ENCODE measurements around the gene PDCD10. TPM values are rescaled to one million over a fixed set of nuclear protein-coding genes. Genes with fewer than 3 reads are reported as not detected.

PDCD10 gene
- total and polyA plus RNA-seq, 8 donors: 45.0 to 65.7 (median 58.0) TPM

DNA sequence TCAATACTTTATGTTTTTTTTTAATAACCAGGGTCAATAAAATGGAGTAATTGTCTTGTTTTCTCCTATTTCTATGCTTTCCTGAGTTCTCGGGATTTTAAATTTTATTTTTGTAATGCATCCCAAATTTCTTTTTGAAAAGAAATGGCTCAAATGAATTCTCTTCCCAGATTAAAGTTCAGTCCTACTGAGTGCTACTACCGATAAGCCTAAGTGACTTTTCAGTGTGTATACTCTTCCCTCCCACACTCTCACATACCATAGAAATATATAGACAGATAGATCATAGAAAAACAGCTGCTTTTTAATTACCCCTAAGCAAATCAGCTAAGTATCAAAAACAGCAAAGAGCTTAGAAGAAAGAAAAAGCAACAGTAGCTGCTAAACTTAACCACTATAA, 2.3 kb upstream of the PDCD10 start:
- H3K36me3 ChIP-seq: no peaks in the 10 kb centered on the region
- H3K4me3 ChIP-seq: no peak overlapping the region
- DNase-seq (no peak), ATAC-seq (no peak)
- H3K9me3 ChIP-seq: no peaks in the 10 kb centered on the region
- intact Hi-C loops (cut with DNase I): no loop called here
- no peak overlapping the region for H3K27ac ChIP-seq
- TF ChIP-seq, protein P1, sequence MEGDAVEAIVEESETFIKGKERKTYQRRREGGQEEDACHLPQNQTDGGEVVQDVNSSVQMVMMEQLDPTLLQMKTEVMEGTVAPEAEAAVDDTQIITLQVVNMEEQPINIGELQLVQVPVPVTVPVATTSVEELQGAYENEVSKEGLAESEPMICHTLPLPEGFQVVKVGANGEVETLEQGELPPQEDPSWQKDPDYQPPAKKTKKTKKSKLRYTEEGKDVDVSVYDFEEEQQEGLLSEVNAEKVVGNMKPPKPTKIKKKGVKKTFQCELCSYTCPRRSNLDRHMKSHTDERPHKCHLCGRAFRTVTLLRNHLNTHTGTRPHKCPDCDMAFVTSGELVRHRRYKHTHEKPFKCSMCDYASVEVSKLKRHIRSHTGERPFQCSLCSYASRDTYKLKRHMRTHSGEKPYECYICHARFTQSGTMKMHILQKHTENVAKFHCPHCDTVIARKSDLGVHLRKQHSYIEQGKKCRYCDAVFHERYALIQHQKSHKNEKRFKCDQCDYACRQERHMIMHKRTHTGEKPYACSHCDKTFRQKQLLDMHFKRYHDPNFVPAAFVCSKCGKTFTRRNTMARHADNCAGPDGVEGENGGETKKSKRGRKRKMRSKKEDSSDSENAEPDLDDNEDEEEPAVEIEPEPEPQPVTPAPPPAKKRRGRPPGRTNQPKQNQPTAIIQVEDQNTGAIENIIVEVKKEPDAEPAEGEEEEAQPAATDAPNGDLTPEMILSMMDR (IDR thresholded peaks at IDR 0.05): no peak
- H3K27me3 ChIP-seq: no peaks in the 10 kb centered on the region
- H3K4me1 ChIP-seq: peaks cover 0 to 33% of the 10 kb centered on the region in 2 donors

DNA sequence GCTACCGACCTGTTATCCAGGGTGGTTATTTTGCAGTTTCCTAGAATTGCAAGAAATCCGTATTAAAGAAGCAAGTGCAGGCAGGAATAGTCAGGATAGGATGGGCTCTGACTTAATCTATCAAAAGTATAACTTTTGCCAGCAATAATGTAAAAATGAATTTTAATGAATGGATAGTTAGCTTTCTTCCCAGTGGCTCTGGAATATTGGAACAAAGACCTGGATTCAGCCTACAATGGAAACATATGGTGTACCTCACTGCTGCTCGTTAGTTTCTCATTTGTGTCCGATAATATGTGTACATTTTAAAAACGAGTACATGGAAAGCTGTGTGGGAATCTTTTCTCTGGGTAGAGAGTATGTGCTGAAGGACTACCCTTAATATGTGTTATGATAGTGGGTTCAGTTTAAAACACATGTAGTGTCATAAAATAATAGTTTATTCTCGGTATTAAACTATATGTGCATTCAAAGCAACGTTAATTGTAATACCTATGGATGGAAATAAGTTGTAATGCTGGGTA, 1.6 kb upstream of the PDCD10 start:
- intact Hi-C loops (cut with DNase I): no loop called here
- H3K36me3 ChIP-seq: no peaks in the 10 kb centered on the region
- H3K27ac ChIP-seq: peak overlapping the region in 1 of 2 donors; percentile 27
- H3K4me1 ChIP-seq: peaks cover 0 to 39% of the 10 kb centered on the region in 2 donors
- DNase-seq (no peak), ATAC-seq (no peak)
- TF ChIP-seq, protein P1 (IDR thresholded peaks at IDR 0.05): no peak
- peak overlapping the region; percentile 98 for H3K4me3 ChIP-seq
- no peaks in the 10 kb centered on the region for H3K27me3 ChIP-seq
- no peaks in the 10 kb centered on the region for H3K9me3 ChIP-seq

DNA sequence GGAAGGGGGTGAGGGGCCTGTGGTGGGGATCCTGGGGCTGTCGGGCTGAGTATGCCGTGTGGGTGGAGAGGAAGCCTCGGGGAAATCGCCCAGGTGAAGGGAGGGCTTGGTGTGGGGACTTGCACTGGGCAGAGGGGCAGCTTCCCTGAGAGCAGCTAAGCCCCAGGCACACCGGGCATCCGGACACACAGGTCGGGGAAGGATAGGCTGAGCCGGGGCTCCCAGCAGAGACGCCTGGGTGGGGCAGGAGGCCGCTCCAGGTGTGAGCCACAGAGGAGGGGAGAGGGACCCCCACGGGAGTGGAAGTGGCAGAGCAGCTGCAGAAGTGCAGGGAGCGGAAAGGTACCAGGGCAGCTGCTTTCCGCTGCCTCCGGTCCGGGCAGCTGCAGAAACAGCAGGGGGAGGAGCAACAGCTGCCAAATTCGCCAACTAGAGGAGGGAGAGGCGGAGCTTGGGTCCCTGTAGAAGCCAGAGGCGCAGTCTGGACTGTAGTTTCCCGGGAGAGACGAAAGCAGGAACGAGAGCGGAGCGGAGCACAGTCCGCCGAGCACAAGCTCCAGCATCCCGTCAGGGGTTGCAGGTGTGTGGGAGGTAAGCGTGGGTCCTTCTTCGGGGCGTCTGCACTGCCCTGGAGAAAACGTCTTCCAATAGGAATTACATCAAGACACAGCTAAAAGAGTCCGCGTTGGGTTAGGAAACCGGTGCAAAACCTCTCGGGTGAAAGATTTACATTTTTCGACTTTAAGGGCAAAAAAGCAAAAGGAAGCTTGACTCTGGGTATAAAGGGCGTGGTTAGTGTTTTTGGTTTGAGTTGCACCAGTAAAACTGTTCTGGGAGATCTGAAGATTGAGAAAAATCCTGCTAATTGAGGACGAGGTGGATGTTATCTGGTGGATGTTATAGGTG, 794 bp upstream of the PDCD10 start, which contains the start of gene SERPINI1:
Gene SERPINI1 (plus strand): TSS at position 489 of the 906 bp plus-strand sequence. CDS start 53,408 bp downstream, outside the sequence.
- TF ChIP-seq, protein P1 (IDR thresholded peaks at IDR 0.05): no peak
- H3K36me3 ChIP-seq: no peaks in the 10 kb centered on the region
- H3K4me1 ChIP-seq: peaks cover 0 to 43% of the 10 kb centered on the region in 2 donors
- intact Hi-C loops (cut with DNase I): no loop called here
- peak; percentile 83 to 93 (median 91) for DNase-seq
- ATAC-seq: peak; percentile 89
- no peaks in the 10 kb centered on the region for H3K27me3 ChIP-seq
- H3K9me3 ChIP-seq: no peaks in the 10 kb centered on the region
- H3K4me3 ChIP-seq: peak within 1 kb of the TSS; percentile 98
- H3K27ac ChIP-seq: peak within 1 kb of the TSS; percentile 84 to 98

DNA sequence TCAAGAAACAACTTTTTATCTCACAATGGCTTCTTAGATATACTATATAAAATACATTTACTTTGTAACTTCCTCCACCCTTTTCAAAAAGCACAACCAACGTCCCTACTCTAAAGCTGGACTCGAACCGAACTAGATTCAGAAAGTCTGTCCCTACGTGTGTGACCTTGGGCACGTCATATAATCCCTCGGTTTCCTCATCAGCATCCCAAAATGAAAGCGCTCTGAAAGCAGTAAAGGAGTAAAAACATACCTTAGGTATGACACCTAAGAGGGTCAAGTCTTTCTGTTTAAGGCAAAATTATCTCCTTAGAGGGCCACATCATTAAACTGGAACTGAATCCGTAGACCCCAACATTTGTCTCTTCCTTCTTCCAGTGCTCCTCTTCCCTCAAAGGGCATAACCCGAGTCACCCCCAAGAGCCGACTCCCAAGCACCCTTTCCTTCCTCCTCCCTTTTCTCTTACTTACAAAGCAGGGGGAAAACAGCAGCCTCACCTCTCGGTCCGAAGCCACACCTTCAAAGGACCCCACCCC, 663 bp downstream of the PDCD10 start:
- peak overlapping the region; percentile 98 for H3K4me3 ChIP-seq
- TF ChIP-seq, protein P1 (IDR thresholded peaks at IDR 0.05): no peak
- peak in 1 of 4 donors; percentile 15 for DNase-seq
- peaks cover 0 to 54% of the 10 kb centered on the region in 2 donors for H3K4me1 ChIP-seq
- no peak for ATAC-seq
- H3K27ac ChIP-seq: peak overlapping the region; percentile 84 to 98
- H3K36me3 ChIP-seq: no peaks in the 10 kb centered on the region
- intact Hi-C loops (cut with DNase I): no loop called here
- no peaks in the 10 kb centered on the region for H3K9me3 ChIP-seq
- no peaks in the 10 kb centered on the region for H3K27me3 ChIP-seq
